Esophagus squamous epithelium (tissue), 5 donors: ENCODE results near the gene TSPAN5. TPM values are rescaled to one million over a fixed set of nuclear protein-coding genes. Genes with fewer than 3 reads are reported as not detected.

Source experiments
- DNase-seq: peaks from one replicate; lab custom pipeline; 2025; lab: John Stamatoyannopoulos, UW
- H3K27ac ChIP-seq, 4 donors: fragments of 200-600 bp; sonication (generic); one replicate each; pipeline ENCODE4 v1.5.1; 2016 to 2019; ENCODE audit warnings: mild to moderate bottlenecking in 1 of 4
- H3K27me3 ChIP-seq, 4 donors: fragments of 200-600 bp; sonication (generic); 1 replicate in 3 of 4; 2 replicates in 1 of 4; pipeline versions ENCODE4 v1.5.1 to v1.6.0; 2017 to 2021; ENCODE audit warnings: antibody characterized with exemption in 1 of 4
- H3K36me3 ChIP-seq, 3 donors: fragments of 200-600 bp; sonication (generic); one replicate each; pipeline ENCODE4 v1.5.1; 2016 to 2019
- H3K4me1 ChIP-seq, 3 donors: fragments of 200-600 bp; sonication (generic); one replicate each; pipeline ENCODE4 v1.5.1; 2017 to 2019
- H3K4me3 ChIP-seq, 4 donors: fragments of 200-600 bp; sonication (generic); 1 replicate in 3 of 4; 2 replicates in 1 of 4; pipeline ENCODE4 v1.5.1; 2016 to 2019; ENCODE audit warnings: mild to moderate bottlenecking in 2 of 4, moderate library complexity in 1 of 4
- H3K9me3 ChIP-seq, 3 donors: fragments of 200-600 bp; sonication (generic); one replicate each; pipeline ENCODE4 v1.5.1; 2016 to 2019
- POLR2A ChIP-seq, 4 donors: fragments of 450-650 bp; IDR thresholded peaks; one replicate each; pipeline ENCODE4 v1.6.1; 2017; ENCODE audit warnings: antibody characterized with exemption in 4 of 4, mild to moderate bottlenecking in 4 of 4, moderate library complexity in 3 of 4
- WGBS, 2 donors: methylation state at CpG; one replicate each; pipeline ENCODE4 v1.1.5; 2018; 5-methylcytosine and 5-hydroxymethylcytosine counted together
- intact Hi-C: fragments of 100-400 bp; cut with DNase I; formaldehyde crosslinking; loops from one replicate; pipeline ENCODE4 v1.15.0; 2022
- total RNA-seq, 4 donors: library from RNA; depleted of rRNA; stranded (reverse); fragments of >200 nt; gene quantifications; one replicate each; pipeline ENCODE4 v1.1.0, GENCODE V29; 2016
- TF ChIP-seq, protein P1 (sequence below), 6 experiments: fragments of 450-650 bp in 4 of 6; fragments of 200-600 bp in 2 of 6; sonication (generic) in 2 of 6; IDR thresholded peaks; one replicate each; pipeline ENCODE4 v1.5.1; 2016 to 2019; ENCODE audit warnings: antibody characterized with exemption in 6 of 6, mild to moderate bottlenecking in 4 of 6, moderate library complexity in 4 of 6
- donor health status: DM: yes; HTN: yes; CAD: no.

The TSPAN5 gene
- total RNA-seq, 4 donors from 2014 or later = 10.9 to 19.0 (median 13.9) TPM

DNA sequence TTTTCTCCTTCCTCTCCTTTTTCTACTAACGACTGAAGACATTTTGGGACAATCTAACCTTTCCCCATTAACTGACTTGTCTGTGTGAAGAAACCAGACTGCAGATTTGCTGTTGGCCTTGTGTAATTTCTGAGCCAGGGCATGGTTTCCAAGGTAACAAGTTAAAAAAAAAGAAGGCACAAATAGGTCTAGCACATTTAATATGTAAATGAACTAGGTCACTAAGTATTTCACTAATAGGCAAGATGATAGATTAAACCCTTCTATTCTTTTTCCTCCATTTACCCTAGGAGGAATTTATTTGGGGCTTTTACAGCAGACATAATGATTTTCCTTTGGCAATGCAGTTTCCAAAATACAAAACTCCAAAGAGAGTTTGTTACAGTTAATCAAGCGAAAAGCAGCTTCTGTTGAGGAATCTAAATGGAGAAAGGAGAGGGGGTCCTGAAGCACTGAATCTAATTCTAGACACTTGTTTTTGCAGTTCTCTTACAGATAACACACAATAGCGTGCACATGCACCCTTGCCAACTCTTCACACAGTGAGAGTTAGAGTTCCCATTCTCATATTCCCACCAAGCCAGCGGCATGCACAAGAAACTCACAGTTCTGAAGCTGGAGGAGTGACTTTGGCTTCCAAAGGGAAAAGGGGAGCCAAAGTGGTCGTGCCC lies 72.0 kb downstream of the TSPAN5 start:
- Histone ChIP-seq H3K36me3 (no peaks in the 10 kb centered on the region), H3K27ac (peak overlapping the region in 1 of 4 donors; percentile 11), H3K9me3 (no peaks in the 10 kb centered on the region), H3K4me3 (no peak overlapping the region), H3K27me3 (no peaks in the 10 kb centered on the region), H3K4me1 (peaks cover 5 to 54% (median 13%) of the 10 kb centered on the region in 3 donors)
- WGBS, 2 donors = 56 to 66% methylated on average over 5 of the region's 5 CpGs
- no peak for DNase-seq
- TF ChIP-seq, protein P1, sequence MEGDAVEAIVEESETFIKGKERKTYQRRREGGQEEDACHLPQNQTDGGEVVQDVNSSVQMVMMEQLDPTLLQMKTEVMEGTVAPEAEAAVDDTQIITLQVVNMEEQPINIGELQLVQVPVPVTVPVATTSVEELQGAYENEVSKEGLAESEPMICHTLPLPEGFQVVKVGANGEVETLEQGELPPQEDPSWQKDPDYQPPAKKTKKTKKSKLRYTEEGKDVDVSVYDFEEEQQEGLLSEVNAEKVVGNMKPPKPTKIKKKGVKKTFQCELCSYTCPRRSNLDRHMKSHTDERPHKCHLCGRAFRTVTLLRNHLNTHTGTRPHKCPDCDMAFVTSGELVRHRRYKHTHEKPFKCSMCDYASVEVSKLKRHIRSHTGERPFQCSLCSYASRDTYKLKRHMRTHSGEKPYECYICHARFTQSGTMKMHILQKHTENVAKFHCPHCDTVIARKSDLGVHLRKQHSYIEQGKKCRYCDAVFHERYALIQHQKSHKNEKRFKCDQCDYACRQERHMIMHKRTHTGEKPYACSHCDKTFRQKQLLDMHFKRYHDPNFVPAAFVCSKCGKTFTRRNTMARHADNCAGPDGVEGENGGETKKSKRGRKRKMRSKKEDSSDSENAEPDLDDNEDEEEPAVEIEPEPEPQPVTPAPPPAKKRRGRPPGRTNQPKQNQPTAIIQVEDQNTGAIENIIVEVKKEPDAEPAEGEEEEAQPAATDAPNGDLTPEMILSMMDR (IDR thresholded peaks at IDR 0.05) = no peak
- no peak for TF ChIP-seq POLR2A (IDR thresholded peaks at IDR 0.05)
- intact Hi-C loops = no loop called here

- Histone ChIP-seq H3K4me1 (peaks cover 6 to 60% (median 13%) of the 10 kb centered on the region in 3 donors), H3K4me3 (no peak overlapping the region), H3K36me3 (no peaks in the 10 kb centered on the region), H3K27ac (peak overlapping the region in 1 of 4 donors; percentile 6), H3K9me3 (no peaks in the 10 kb centered on the region), H3K27me3 (no peaks in the 10 kb centered on the region)
- no peak for TF ChIP-seq POLR2A (IDR thresholded peaks at IDR 0.05)
- TF ChIP-seq, protein P1 (IDR thresholded peaks at IDR 0.05) = no peak
- DNase-seq = no peak
- intact Hi-C loops = no loop called here
- 60 to 71% methylated on average over 2 of the region's 2 CpGs for WGBS, 2 donors
Observed at GRCh38 chr4:98585596-98585995, 72.8 kb downstream of the TSPAN5 start.

DNA sequence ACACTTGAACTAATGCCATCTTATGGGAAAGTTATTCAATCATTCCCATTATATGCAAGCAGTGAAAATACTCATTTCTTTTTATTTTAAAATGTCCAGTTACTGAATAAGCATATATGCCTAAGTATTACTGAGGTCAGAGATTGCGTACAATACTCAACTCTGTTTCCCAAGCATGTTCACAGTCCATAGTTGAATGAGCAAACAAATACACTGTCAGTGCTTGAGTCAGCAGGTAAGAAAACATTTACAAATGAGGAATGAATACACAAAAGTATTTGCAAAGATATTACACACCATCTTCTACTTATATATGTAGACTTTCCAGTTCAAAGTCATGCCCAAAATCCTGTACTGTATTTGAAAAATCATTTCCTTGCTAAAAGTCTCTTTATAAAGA lies 74.1 kb downstream of the TSPAN5 start:
- Histone ChIP-seq H3K27ac (no peak overlapping the region), H3K4me1 (peaks cover 10 to 70% (median 13%) of the 10 kb centered on the region in 3 donors), H3K36me3 (no peaks in the 10 kb centered on the region), H3K9me3 (no peaks in the 10 kb centered on the region), H3K27me3 (no peaks in the 10 kb centered on the region), H3K4me3 (no peak overlapping the region)
- DNase-seq = no peak
- WGBS, 2 donors = 83 to 89% methylated on average over 1 of the region's 1 CpG
- intact Hi-C loops = no loop called here
- TF ChIP-seq, protein P1 (IDR thresholded peaks at IDR 0.05) = no peak
- no peak for TF ChIP-seq POLR2A (IDR thresholded peaks at IDR 0.05)

GRCh38 chr4:98583265-98583664 lies 75.1 kb downstream of the TSPAN5 start:
- 46 to 62% methylated on average over 4 of the region's 4 CpGs for WGBS, 2 donors
- Histone ChIP-seq H3K4me3 (no peak overlapping the region), H3K9me3 (no peaks in the 10 kb centered on the region), H3K36me3 (no peaks in the 10 kb centered on the region), H3K27ac (no peak overlapping the region), H3K4me1 (peaks cover 10 to 70% (median 13%) of the 10 kb centered on the region in 3 donors), H3K27me3 (no peaks in the 10 kb centered on the region)
- TF ChIP-seq POLR2A (IDR thresholded peaks at IDR 0.05) = no peak
- TF ChIP-seq, protein P1 (IDR thresholded peaks at IDR 0.05) = no peak
- intact Hi-C loops = no loop called here
- no peak for DNase-seq

- 64 to 68% methylated on average over 3 of the region's 3 CpGs for WGBS, 2 donors
- Histone ChIP-seq H3K27me3 (no peaks in the 10 kb centered on the region), H3K27ac (no peak overlapping the region), H3K4me1 (peaks cover 6 to 67% (median 7%) of the 10 kb centered on the region in 3 donors), H3K4me3 (no peak overlapping the region), H3K36me3 (no peaks in the 10 kb centered on the region), H3K9me3 (no peaks in the 10 kb centered on the region)
- TF ChIP-seq, protein P1 (IDR thresholded peaks at IDR 0.05) = no peak
- TF ChIP-seq POLR2A (IDR thresholded peaks at IDR 0.05) = no peak
- no peak for DNase-seq
- intact Hi-C loops = no loop called here
Observed at GRCh38 chr4:98581126-98581525, 77.3 kb downstream of the TSPAN5 start.
